ENCODE data around the gene TMPRSS11F.

TMPRSS11F gene

DNA sequence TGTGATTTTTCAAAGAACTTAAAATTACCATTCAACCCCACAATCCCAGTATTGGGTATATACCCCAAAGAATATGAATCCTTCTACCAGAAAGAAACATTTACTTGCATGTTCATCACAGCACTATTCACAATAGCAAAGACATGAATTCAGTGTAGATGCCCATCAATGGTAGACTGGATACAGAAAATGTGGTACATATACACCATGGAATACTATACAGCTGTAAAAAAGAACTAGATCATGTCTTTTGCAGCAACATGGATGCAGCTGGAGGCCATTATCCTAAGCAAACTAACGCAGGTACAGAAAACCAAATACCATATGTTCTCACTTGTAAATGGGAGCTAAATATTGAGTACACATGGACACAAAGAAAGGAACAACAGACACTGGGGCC, 34.1 kb upstream of the TMPRSS11F start:
- Histone ChIP-seq H4K91ac (ENCODE audit: low read length) (no peak overlapping the region), H3K14ac (ENCODE audit: low read length in 2 of 2) (no peak overlapping the region), H3K18ac (ENCODE audit: low read depth in 1 of 2, low read length in 2 of 2) (no peak overlapping the region), H3K9ac (ENCODE audit: low read length) (no peak overlapping the region), H3K4ac (ENCODE audit: low read depth in 1 of 2, low read length in 2 of 2) (no peak overlapping the region), H2BK15ac (ENCODE audit: low read depth, poor library complexity, severe bottlenecking) (no peak overlapping the region), H2BK5ac (ENCODE audit: low read depth, low read length, poor library complexity, severe bottlenecking) (no peak overlapping the region), H2AFZ (ENCODE audit: low read depth, low read length) (no peak overlapping the region), H3K23ac (ENCODE audit: low read length in 2 of 2) (no peak overlapping the region), H3K79me1 (replicated peaks; ENCODE audit: low read length, poor library complexity, severe bottlenecking) (no peaks in the 10 kb centered on the region), H3K4me1 (ENCODE audit: control insufficient read depth, insufficient read depth, low read depth, low read length) (peaks cover 3% of the 10 kb centered on the region), H2BK12ac (ENCODE audit: low read length in 2 of 2) (no peak overlapping the region), H3K27me3 (ENCODE audit: control insufficient read depth in 1 of 2, insufficient read depth in 1 of 2, low read length in 2 of 2) (peaks cover 0 to 4% of the 10 kb centered on the region in 2 experiments), H3K27ac (ENCODE audit: low read length, poor library complexity, severe bottlenecking) (no peak overlapping the region), H3K4me3 (ENCODE audit: insufficient read depth in 1 of 2, low read depth in 1 of 2, low read length in 2 of 2) (no peak overlapping the region), H3K36me3 (ENCODE audit: control insufficient read depth in 1 of 2, insufficient read depth in 2 of 2, low read depth in 1 of 2, low read length in 2 of 2) (no peaks in the 10 kb centered on the region), H2AK5ac (ENCODE audit: low read length, severe bottlenecking) (no peak overlapping the region), H4K8ac (ENCODE audit: low read length) (no peak overlapping the region), H3K4me2 (ENCODE audit: low read length, poor library complexity, severe bottlenecking) (no peak overlapping the region), H2BK120ac (ENCODE audit: low read depth, low read length) (no peak overlapping the region), H3K9me3 (ENCODE audit: control insufficient read depth, low read length) (no peaks in the 10 kb centered on the region)
- no peak for DNase-seq
- 80% methylated on average over 1 of the region's 1 CpG for WGBS

DNA sequence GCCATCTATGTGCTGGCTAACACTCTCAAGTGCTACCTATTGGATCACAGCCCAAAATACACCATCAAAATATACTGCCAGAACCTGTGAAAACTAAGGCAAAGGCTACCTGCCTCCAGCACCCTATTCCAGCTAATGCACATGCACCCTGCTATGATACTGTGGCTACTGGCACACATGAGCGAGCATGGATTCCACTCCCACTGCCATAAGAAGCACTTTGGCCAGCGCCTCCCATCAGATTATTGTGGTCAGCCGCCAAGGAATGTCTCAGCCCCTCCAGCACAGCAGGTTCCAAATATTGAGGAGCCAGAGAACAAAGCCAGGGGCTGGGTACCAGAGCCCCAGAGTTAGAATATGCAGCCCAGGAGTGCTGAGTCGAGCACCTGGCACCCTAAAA, 32.5 kb upstream of the TMPRSS11F start:
- H3K14ac ChIP-seq (ENCODE audit: low read length in 2 of 2), result no peak overlapping the region
- no peak overlapping the region for H3K4me3 ChIP-seq (ENCODE audit: insufficient read depth in 1 of 2, low read depth in 1 of 2, low read length in 2 of 2)
- H3K9me3 ChIP-seq (ENCODE audit: control insufficient read depth, low read length), result no peaks in the 10 kb centered on the region
- H4K91ac ChIP-seq (ENCODE audit: low read length), result peak overlapping the region; percentile 68
- no peak overlapping the region for H3K9ac ChIP-seq (ENCODE audit: low read length)
- WGBS, result 62% methylated on average over 4 of the region's 4 CpGs
- no peak overlapping the region for H3K4me2 ChIP-seq (ENCODE audit: low read length, poor library complexity, severe bottlenecking)
- no peak overlapping the region for H2BK12ac ChIP-seq (ENCODE audit: low read length in 2 of 2)
- no peak for DNase-seq
- peaks cover 3% of the 10 kb centered on the region for H3K4me1 ChIP-seq (ENCODE audit: control insufficient read depth, insufficient read depth, low read depth, low read length)
- no peak overlapping the region for H2BK120ac ChIP-seq (ENCODE audit: low read depth, low read length)
- H2BK15ac ChIP-seq (ENCODE audit: low read depth, poor library complexity, severe bottlenecking), result no peak overlapping the region
- no peak overlapping the region for H3K27ac ChIP-seq (ENCODE audit: low read length, poor library complexity, severe bottlenecking)
- H3K79me1 ChIP-seq (replicated peaks; ENCODE audit: low read length, poor library complexity, severe bottlenecking), result no peaks in the 10 kb centered on the region
- no peak overlapping the region for H2AFZ ChIP-seq (ENCODE audit: low read depth, low read length)
- no peak overlapping the region for H4K8ac ChIP-seq (ENCODE audit: low read length)
- no peak overlapping the region for H3K4ac ChIP-seq (ENCODE audit: low read depth in 1 of 2, low read length in 2 of 2)
- no peak overlapping the region for H2AK5ac ChIP-seq (ENCODE audit: low read length, severe bottlenecking)
- H3K27me3 ChIP-seq (ENCODE audit: control insufficient read depth in 1 of 2, insufficient read depth in 1 of 2, low read length in 2 of 2), result peaks cover 0 to 3% of the 10 kb centered on the region in 2 experiments
- H3K18ac ChIP-seq (ENCODE audit: low read depth in 1 of 2, low read length in 2 of 2), result no peak overlapping the region
- H3K23ac ChIP-seq (ENCODE audit: low read length in 2 of 2), result no peak overlapping the region
- no peak overlapping the region for H2BK5ac ChIP-seq (ENCODE audit: low read depth, low read length, poor library complexity, severe bottlenecking)
- no peaks in the 10 kb centered on the region for H3K36me3 ChIP-seq (ENCODE audit: control insufficient read depth in 1 of 2, insufficient read depth in 2 of 2, low read depth in 1 of 2, low read length in 2 of 2)

DNA sequence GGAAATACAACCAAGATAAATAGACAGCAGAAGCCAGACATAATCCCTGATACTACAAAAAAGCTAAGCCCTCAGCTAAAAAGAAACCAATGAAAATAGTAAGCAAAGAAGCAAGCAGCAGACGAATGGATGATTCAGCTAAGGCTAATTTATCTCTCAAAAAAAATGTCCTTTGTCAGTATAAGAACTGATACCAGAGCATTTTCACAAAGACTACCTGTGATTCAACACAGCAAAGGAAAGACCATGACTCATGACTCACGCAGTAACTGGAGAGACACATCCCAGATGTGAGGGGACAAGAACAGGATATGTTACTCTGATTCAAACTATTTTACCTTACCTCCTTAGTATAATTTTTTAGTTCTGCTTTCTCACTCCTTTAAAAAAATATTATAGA, 22.7 kb upstream of the TMPRSS11F start:
- DNase-seq, result no peak
- Histone ChIP-seq H3K4me2 (ENCODE audit: low read length, poor library complexity, severe bottlenecking) (no peak overlapping the region), H3K9ac (ENCODE audit: low read length) (no peak overlapping the region), H3K4ac (ENCODE audit: low read depth in 1 of 2, low read length in 2 of 2) (no peak overlapping the region), H3K18ac (ENCODE audit: low read depth in 1 of 2, low read length in 2 of 2) (no peak overlapping the region), H3K4me1 (ENCODE audit: control insufficient read depth, insufficient read depth, low read depth, low read length) (no peaks in the 10 kb centered on the region), H3K27ac (ENCODE audit: low read length, poor library complexity, severe bottlenecking) (no peak overlapping the region), H3K9me3 (ENCODE audit: control insufficient read depth, low read length) (peaks cover 3% of the 10 kb centered on the region), H3K4me3 (ENCODE audit: insufficient read depth in 1 of 2, low read depth in 1 of 2, low read length in 2 of 2) (no peak overlapping the region), H3K27me3 (ENCODE audit: control insufficient read depth in 1 of 2, insufficient read depth in 1 of 2, low read length in 2 of 2) (no peaks in the 10 kb centered on the region), H3K79me1 (replicated peaks; ENCODE audit: low read length, poor library complexity, severe bottlenecking) (no peaks in the 10 kb centered on the region), H3K14ac (ENCODE audit: low read length in 2 of 2) (no peak overlapping the region), H2BK15ac (ENCODE audit: low read depth, poor library complexity, severe bottlenecking) (no peak overlapping the region), H2BK12ac (ENCODE audit: low read length in 2 of 2) (no peak overlapping the region), H2BK5ac (ENCODE audit: low read depth, low read length, poor library complexity, severe bottlenecking) (no peak overlapping the region), H2BK120ac (ENCODE audit: low read depth, low read length) (no peak overlapping the region), H3K36me3 (ENCODE audit: control insufficient read depth in 1 of 2, insufficient read depth in 2 of 2, low read depth in 1 of 2, low read length in 2 of 2) (no peaks in the 10 kb centered on the region), H2AFZ (ENCODE audit: low read depth, low read length) (no peak overlapping the region), H2AK5ac (ENCODE audit: low read length, severe bottlenecking) (no peak overlapping the region), H4K8ac (ENCODE audit: low read length) (no peak overlapping the region), H4K91ac (ENCODE audit: low read length) (no peak overlapping the region), H3K23ac (ENCODE audit: low read length in 2 of 2) (no peak overlapping the region)
- 38% methylated on average over 2 of the region's 2 CpGs for WGBS

GRCh38 chr4:68148800-68149685, 19.4 kb upstream of the TMPRSS11F start:
- H3K14ac ChIP-seq (ENCODE audit: low read length in 2 of 2), result no peak overlapping the region
- no peak overlapping the region for H2BK5ac ChIP-seq (ENCODE audit: low read depth, low read length, poor library complexity, severe bottlenecking)
- H3K4me3 ChIP-seq (ENCODE audit: insufficient read depth in 1 of 2, low read depth in 1 of 2, low read length in 2 of 2), result no peak overlapping the region
- H2AFZ ChIP-seq (ENCODE audit: low read depth, low read length), result no peak overlapping the region
- H3K4ac ChIP-seq (ENCODE audit: low read depth in 1 of 2, low read length in 2 of 2), result no peak overlapping the region
- no peak for DNase-seq
- H2BK120ac ChIP-seq (ENCODE audit: low read depth, low read length), result no peak overlapping the region
- H3K4me1 ChIP-seq (ENCODE audit: control insufficient read depth, insufficient read depth, low read depth, low read length), result no peaks in the 10 kb centered on the region
- H3K23ac ChIP-seq (ENCODE audit: low read length in 2 of 2), result no peak overlapping the region
- H3K36me3 ChIP-seq (ENCODE audit: control insufficient read depth in 1 of 2, insufficient read depth in 2 of 2, low read depth in 1 of 2, low read length in 2 of 2), result no peaks in the 10 kb centered on the region
- no peak overlapping the region for H3K4me2 ChIP-seq (ENCODE audit: low read length, poor library complexity, severe bottlenecking)
- no peaks in the 10 kb centered on the region for H3K27me3 ChIP-seq (ENCODE audit: control insufficient read depth in 1 of 2, insufficient read depth in 1 of 2, low read length in 2 of 2)
- 68% methylated on average over 2 of the region's 3 CpGs for WGBS
- no peak overlapping the region for H4K8ac ChIP-seq (ENCODE audit: low read length)
- no peak overlapping the region for H2AK5ac ChIP-seq (ENCODE audit: low read length, severe bottlenecking)
- H3K27ac ChIP-seq (ENCODE audit: low read length, poor library complexity, severe bottlenecking), result no peak overlapping the region
- H3K9me3 ChIP-seq (ENCODE audit: control insufficient read depth, low read length), result peaks cover 11% of the 10 kb centered on the region
- no peak overlapping the region for H4K91ac ChIP-seq (ENCODE audit: low read length)
- no peak overlapping the region for H2BK15ac ChIP-seq (ENCODE audit: low read depth, poor library complexity, severe bottlenecking)
- H3K18ac ChIP-seq (ENCODE audit: low read depth in 1 of 2, low read length in 2 of 2), result no peak overlapping the region
- no peaks in the 10 kb centered on the region for H3K79me1 ChIP-seq (replicated peaks; ENCODE audit: low read length, poor library complexity, severe bottlenecking)
- H2BK12ac ChIP-seq (ENCODE audit: low read length in 2 of 2), result no peak overlapping the region
- no peak overlapping the region for H3K9ac ChIP-seq (ENCODE audit: low read length)

Data from mesenchymal stem cell (in vitro differentiated cells and primary cell).